HG02678 (cell line): Measurements from ENCODE around the gene FHIT.

Experiments used
- ATAC-seq: cut with Tn5 transposase; IDR thresholded peaks from one replicate; pipeline ENCODE4 v1.9.1; 2021; ENCODE audit warnings: mild to moderate bottlenecking, moderate library complexity; ENCODE audit not compliant: unreplicated experiment

The FHIT gene

GRCh38 chr3:60435941-60436650 lies 815.2 kb downstream of the FHIT start:
- ATAC-seq: no peak

DNA sequence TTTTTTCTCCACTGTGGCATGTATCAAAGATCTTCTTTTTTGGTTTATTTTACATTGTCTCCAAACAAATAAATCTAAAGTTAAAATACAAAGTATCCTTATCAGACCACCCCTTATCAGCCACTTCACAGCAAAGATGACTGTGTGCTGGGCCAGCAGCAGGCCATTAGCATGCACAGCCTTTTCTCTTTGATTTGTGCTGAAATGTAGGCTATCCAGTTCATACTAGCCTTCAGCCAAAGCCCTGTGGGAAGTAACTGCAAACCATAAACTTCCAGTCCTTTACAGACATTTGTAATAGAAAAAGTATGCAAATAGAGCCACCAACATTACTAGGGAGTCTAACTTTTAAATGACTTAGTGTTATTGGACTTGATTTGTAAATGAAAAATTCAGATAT lies 816.3 kb downstream of the FHIT start:
- ATAC-seq: no peak

DNA sequence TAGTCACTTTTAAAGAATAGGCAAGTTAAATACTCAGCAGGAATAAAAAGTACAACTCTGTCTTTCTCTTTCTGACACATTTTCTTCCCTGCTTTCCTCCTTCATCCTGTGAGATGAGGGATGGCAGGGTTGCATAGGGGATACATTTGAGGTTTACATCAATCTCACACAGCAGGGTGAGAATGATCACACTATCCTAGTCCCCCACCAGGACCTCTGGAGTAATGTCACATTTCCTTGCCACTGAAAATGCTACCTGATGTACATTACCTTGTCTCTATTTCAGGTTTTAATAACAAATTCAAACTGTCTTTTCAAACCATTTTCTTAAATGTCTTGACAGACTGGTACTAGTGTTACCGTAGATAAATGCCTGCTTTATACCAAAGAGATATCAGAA lies 816.9 kb downstream of the FHIT start:
- ATAC-seq: no peak

DNA sequence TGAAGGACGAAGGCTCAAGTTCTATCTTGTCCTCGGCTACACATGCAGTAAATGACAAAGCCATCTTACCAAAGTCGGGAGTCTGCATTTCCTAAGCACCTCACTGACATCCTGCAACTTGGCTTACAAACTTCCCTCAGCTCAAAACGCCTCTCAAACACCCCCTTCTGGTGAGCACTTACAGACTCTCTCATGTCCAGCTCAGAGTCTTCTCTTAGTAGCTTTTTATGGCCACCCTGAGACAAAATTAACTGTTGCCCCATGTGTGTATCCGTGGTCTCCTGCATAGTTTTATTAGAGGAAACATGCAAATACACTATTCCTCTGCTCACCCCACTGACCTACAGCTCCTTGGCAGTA lies 819.7 kb downstream of the FHIT start:
- no peak for ATAC-seq

DNA sequence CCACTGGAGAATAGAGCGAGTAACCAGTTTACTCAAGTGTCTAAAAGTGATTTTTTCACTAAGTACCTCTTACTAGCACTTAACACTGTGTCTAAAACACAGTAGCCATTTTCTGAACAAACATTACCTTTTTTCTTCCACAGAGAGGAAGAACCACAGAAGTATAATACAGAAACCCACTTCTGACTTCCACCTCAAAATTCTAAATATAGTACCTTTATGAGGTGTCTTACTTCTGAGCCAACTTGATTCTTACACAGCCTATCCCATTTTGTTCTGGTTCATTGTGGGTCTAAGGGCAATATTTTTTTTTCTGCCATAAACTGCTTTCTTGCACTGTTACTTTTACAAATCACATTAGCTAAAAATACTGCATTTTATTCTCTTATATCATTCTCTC lies 821.0 kb downstream of the FHIT start:
- ATAC-seq: no peak

- no peak for ATAC-seq
Measured at GRCh38 chr3:60427109-60427508, 824.1 kb downstream of the FHIT start.

DNA sequence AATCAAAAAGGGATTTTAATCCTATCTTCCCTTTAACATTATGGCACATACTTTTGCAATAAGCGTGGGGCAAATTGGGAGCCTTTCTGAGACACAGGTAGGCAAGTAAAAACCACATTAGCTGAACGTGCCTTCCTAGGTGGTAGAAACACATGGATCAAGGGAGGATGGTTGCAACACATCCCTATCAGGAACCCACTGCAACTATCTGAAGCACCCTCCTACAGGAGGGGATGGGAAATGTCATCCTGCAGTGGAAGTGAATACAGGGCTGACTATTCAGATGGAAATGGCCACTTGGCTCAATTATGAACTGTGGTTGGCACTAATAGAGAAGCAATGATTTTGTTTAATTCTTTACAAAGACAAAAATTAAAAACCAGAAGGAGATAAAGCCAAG lies 826.3 kb downstream of the FHIT start:
- no peak for ATAC-seq

DNA sequence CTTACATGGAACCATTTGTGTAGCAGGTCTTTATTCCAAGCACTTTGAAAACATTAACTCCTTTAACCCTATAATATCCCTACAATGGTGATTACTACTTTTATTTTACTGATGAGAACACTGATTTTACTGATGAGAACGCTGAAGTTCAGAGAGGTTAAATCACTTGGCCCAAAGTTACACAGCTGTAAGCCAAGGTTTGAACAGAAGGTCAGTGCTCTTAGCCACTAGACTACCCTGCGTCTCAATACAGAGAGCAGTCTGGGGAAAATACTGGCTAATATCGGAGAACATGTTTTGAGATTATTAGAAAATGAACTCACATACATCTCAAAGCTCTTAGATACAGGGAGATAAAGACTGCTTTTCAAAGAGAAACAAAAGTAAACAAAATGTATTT lies 827.2 kb downstream of the FHIT start:
- ATAC-seq: no peak

- no peak for ATAC-seq
Measured at GRCh38 chr3:60423556-60423955, 827.7 kb downstream of the FHIT start.

- ATAC-seq: no peak
Measured at GRCh38 chr3:60421749-60422446, 829.4 kb downstream of the FHIT start.

- ATAC-seq: no peak
Measured at GRCh38 chr3:60417576-60417975, 833.7 kb downstream of the FHIT start.

DNA sequence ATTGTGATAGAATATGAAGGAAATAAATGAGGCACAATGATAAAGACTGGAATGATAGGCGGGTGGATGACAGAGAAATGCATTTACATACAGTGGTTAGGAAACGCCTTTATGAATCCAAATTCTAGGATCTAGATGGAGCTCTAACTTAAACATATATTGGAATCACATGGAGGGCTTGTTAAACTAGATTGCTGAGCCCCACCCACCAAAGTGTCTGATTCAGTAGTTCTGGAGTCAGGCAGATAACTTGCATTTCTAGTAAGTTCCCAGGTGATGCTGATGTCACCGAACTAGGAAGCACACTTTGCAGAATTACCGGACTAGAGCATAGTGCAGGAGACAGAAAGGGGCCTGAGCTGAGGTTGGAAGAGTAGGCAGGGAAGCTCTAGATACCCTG lies 837.2 kb downstream of the FHIT start:
- no peak for ATAC-seq

DNA sequence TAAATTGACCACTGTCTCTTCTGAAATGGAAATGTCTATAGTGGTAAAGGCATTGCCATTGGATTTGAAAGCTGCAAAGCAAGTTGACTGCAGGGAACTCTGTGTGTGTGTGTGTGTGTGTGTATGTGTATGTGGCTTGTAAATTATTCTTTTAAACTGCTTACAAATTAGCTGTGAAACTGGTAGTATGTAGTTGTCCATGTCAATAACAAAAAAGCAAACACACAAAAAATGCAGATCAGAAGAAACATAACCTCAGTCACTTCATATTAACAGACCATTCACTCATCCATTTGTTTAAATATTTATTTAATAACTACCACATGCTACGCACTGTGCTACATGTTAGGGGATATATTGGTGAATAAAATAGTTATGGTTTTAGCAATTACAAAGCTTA lies 837.7 kb downstream of the FHIT start:
- ATAC-seq: no peak

GRCh38 chr3:60403866-60404265 lies 847.4 kb downstream of the FHIT start:
- no peak for ATAC-seq

DNA sequence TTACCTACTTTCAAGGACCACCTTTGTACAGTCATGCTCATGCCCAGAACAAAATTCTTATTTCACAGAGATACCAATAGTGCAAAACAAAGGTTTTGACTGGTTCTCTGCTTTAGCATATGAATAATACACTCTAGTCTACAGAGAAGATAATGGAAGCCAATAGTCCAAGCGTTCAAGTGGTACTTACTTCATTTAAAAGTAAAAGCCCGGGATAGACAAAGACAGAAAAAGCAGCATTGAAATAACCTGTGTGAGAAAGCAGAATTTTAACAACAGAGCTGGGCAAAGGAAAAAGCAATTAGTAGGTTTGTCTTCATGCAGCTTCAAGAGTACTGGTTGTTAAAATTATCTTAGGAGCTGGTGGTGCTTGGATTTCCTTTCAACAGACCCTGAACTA lies 848.3 kb downstream of the FHIT start:
- no peak for ATAC-seq

DNA sequence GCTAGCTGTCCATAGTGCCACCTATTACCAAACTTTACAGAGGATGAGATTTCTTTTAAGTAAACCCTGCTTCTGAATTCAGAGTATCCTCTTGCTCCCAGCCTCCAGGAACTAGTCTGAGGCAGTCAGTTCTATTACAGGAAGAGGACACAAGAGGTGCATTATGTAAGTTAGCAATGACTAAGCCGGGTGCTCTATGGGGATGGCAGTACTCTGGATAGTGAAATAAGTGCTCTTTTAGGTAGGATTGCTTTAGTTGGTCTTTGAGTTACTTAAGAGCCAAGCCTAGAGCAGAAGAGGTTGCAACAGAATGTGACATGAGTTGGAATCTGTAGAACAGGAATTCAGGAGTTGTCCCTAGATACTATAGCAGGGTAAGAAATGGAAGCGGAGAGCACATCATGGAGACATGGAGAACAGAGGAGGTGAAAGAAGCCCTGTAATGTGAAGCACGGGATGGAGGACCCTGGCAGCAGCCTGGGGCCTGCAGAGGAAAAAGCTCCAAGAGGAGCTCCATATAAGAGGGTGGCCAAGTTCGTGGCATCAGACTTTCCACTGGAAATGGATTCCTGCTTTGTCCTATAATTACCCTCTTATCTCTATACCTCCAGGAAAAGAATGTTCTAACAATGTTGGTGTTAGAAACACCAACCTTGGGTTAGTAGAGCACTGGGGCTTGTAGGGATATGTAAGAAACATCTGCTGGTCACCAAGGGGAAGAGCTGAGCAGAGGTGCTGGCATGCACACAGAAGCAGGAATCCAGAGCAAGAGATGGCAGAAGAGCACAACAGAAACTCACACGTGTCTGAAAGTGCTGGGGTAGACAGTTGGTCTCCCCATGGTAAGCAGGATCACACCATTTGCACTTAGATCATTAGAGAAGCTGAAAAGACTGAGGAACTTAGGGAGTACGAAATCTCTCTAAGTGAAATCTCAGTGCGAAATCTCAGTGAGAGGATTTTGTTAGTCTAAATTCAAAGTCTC lies 851.1 kb downstream of the FHIT start:
- ATAC-seq: no peak

DNA sequence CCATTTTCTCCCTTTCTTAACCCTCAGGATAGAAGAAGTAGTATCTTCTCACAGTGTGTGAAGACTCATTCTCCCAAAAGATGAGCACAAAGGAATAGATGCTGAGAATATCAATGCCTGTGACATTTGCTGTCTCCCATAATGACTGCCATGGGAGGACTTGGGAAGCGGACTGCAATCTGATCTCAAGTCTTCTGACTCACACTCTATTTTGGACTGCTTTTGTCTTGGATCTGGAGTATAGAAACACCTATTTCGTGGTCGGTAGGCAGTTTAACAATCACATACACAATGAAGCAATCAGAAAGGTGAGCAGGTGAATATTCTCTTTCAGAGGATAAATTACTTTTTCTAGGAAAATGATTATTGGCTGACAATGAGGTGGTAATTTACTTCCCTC lies 852.0 kb downstream of the FHIT start:
- ATAC-seq: no peak

- no peak for ATAC-seq
Measured at GRCh38 chr3:60395173-60395762, 856.0 kb downstream of the FHIT start.

- ATAC-seq: no peak
Measured at GRCh38 chr3:60393946-60394345, 857.3 kb downstream of the FHIT start.

- no peak for ATAC-seq
Measured at GRCh38 chr3:60392501-60392900, 858.8 kb downstream of the FHIT start.

DNA sequence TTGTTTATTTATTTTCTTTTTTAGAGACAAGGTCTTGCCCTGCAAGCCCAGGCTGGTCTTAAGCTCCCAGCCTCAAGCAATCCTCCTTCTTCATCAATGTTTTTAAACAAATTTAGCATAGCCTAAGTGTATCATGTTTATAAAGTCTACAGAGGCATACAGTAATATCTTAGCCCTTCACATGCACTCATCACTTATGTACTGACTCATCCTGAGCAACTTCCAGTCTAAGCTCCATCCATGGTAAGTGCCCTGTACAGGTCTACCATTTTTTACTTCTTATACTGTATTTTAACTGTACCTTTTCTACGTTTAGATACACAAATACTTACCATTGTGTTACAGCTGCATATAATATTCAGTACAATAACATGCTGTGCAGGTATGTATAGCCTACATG lies 860.0 kb downstream of the FHIT start:
- ATAC-seq: no peak
